Astrocyte (in vitro differentiated cells and primary cell): ENCODE measurements around the gene TMEM225B. TPM values are rescaled to one million over a fixed set of nuclear protein-coding genes. Genes with fewer than 3 reads are reported as not detected.
A peak's percentile ranks its signal among the peaks of the same experiment; 100 is the strongest.

Experiments
- DNase-seq: peaks from one replicate; pipeline ENCODE4 v3.0.0-alpha.2; 2010; ENCODE audit warnings: low read depth
- FAIRE-seq: peaks from 2 replicates; lab custom pipeline; 2011; peaks lifted over from hg19 to GRCh38; lab: Jason Lieb, UNC
- H2AFZ ChIP-seq: 2 replicates; pipeline ENCODE4 v1.6.0; 2012; ENCODE audit warnings: low read depth, low read length, inconsistent platforms
- H3K27ac ChIP-seq: 2 replicates; pipeline ENCODE4 v1.5.1; 2011; ENCODE audit warnings: low read depth, low read length, inconsistent platforms
- H3K27me3 ChIP-seq: 2 replicates; pipeline ENCODE4 v1.6.0; 2011; ENCODE audit warnings: low read length, inconsistent platforms; ENCODE audit not compliant: insufficient read depth
- H3K36me3 ChIP-seq: 2 replicates; pipeline ENCODE4 v1.5.1; 2011; ENCODE audit warnings: low read length, inconsistent platforms; ENCODE audit not compliant: insufficient read depth
- H3K4me1 ChIP-seq: 2 replicates; pipeline ENCODE4 v1.5.1; 2011; ENCODE audit warnings: low read length, inconsistent platforms; ENCODE audit not compliant: insufficient read depth
- H3K4me2 ChIP-seq: 2 replicates; pipeline ENCODE4 v1.6.0; 2012; ENCODE audit warnings: low read length, inconsistent platforms
- H3K4me3 ChIP-seq: 2 replicates; pipeline ENCODE4 v1.5.1; 2011; ENCODE audit warnings: low read depth, mild to moderate bottlenecking, low read length, inconsistent platforms; ENCODE audit not compliant: insufficient read depth
- H3K79me2 ChIP-seq: 2 replicates; pipeline ENCODE4 v1.6.0; 2012; ENCODE audit warnings: mild to moderate bottlenecking, low read length, inconsistent platforms; ENCODE audit not compliant: insufficient read depth
- H3K9ac ChIP-seq: 2 replicates; pipeline ENCODE4 v1.6.0; 2012; ENCODE audit warnings: mild to moderate bottlenecking, low read length, inconsistent platforms
- H3K9me3 ChIP-seq: 2 replicates; pipeline ENCODE4 v1.5.1; 2012; ENCODE audit warnings: low read depth, mild to moderate bottlenecking, low read length, inconsistent platforms; ENCODE audit not compliant: insufficient read depth
- H4K20me1 ChIP-seq: 2 replicates; pipeline ENCODE4 v1.6.0; 2012; ENCODE audit warnings: low read length, inconsistent platforms; ENCODE audit not compliant: insufficient read depth
- H3K27ac Mint-ChIP-seq: one replicate; pipeline ENCODE4 v1.8.0; 2021; ENCODE audit warnings: mild to moderate bottlenecking, mixed read lengths; ENCODE audit not compliant: unreplicated experiment
- H3K27me3 Mint-ChIP-seq: one replicate; pipeline ENCODE4 v1.8.0; 2021; ENCODE audit warnings: low read depth, mixed read lengths; ENCODE audit not compliant: unreplicated experiment
- H3K36me3 Mint-ChIP-seq: one replicate; pipeline ENCODE4 v1.8.0; 2021; ENCODE audit warnings: low read depth, mixed read lengths; ENCODE audit not compliant: unreplicated experiment
- H3K4me1 Mint-ChIP-seq: one replicate; pipeline ENCODE4 v1.8.0; 2021; ENCODE audit warnings: low read depth, mixed read lengths; ENCODE audit not compliant: unreplicated experiment
- H3K4me3 Mint-ChIP-seq: one replicate; pipeline ENCODE4 v1.8.0; 2021; ENCODE audit warnings: mild to moderate bottlenecking, moderate library complexity, mixed read lengths; ENCODE audit not compliant: unreplicated experiment
- H3K9me3 Mint-ChIP-seq: one replicate; pipeline ENCODE4 v1.8.0; 2021; ENCODE audit warnings: mild to moderate bottlenecking, mixed read lengths; ENCODE audit not compliant: unreplicated experiment
- EZH2 ChIP-seq: IDR thresholded peaks from 2 replicates; pipeline ENCODE4 v1.6.1; 2012; ENCODE audit warnings: mild to moderate bottlenecking, low read length, inconsistent platforms; ENCODE audit not compliant: insufficient read depth
- total RNA-seq: library from RNA; stranded (reverse); gene quantifications from 2 replicates; pipeline ENCODE4 v1.2.1, GENCODE V29; 2021
- TF ChIP-seq, protein P1 (sequence below): IDR thresholded peaks from 2 replicates; pipeline ENCODE4 v1.5.1; 2011; ENCODE audit warnings: low read depth, mild to moderate bottlenecking, inconsistent platforms, low read length, moderate library complexity; ENCODE audit not compliant: insufficient read depth

TMEM225B gene
- total RNA-seq, 1 donor from 2014 or later: 0.23 TPM

DNA sequence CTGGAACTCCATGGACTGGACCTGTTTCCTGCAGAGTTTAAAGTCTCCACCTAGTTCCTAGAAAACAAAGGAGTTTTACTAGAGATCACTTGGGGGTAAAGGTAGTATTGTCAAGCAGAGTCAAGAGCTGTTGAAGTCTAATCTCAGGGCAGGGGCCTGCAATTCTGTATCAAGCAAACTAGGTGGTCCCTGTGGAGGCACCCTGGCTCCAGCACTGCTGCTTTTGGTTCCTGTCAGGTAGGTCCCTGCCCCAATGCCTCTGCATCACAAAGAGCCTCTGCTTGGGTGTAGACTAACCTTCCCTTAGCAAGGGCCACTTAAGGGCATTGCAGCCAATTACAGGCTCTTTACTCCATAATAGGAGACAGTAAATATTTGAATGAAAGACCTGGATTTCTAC, 41.2 kb downstream of the TMEM225B start:
- Mint-ChIP-seq H3K36me3 (peaks cover 13% of the 10 kb centered on the region), H3K27me3 (no peaks in the 10 kb centered on the region), H3K9me3 (no peaks in the 10 kb centered on the region), H3K27ac (no peak overlapping the region), H3K4me3 (no peak overlapping the region), H3K4me1 (peaks cover 5% of the 10 kb centered on the region)
- no peak overlapping the region for H3K4me3 ChIP-seq
- H3K4me1 ChIP-seq: no peaks in the 10 kb centered on the region
- TF ChIP-seq, protein P1, sequence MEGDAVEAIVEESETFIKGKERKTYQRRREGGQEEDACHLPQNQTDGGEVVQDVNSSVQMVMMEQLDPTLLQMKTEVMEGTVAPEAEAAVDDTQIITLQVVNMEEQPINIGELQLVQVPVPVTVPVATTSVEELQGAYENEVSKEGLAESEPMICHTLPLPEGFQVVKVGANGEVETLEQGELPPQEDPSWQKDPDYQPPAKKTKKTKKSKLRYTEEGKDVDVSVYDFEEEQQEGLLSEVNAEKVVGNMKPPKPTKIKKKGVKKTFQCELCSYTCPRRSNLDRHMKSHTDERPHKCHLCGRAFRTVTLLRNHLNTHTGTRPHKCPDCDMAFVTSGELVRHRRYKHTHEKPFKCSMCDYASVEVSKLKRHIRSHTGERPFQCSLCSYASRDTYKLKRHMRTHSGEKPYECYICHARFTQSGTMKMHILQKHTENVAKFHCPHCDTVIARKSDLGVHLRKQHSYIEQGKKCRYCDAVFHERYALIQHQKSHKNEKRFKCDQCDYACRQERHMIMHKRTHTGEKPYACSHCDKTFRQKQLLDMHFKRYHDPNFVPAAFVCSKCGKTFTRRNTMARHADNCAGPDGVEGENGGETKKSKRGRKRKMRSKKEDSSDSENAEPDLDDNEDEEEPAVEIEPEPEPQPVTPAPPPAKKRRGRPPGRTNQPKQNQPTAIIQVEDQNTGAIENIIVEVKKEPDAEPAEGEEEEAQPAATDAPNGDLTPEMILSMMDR: no peak
- DNase-seq: no peak
- H3K27ac ChIP-seq: no peak overlapping the region
- no peaks in the 10 kb centered on the region for H3K27me3 ChIP-seq
- H3K36me3 ChIP-seq: no peaks in the 10 kb centered on the region
- FAIRE-seq: no peak
- no peak overlapping the region for H3K4me2 ChIP-seq
- H2AFZ ChIP-seq: no peak overlapping the region
- no peaks in the 10 kb centered on the region for H4K20me1 ChIP-seq
- H3K79me2 ChIP-seq: no peaks in the 10 kb centered on the region
- no peaks in the 10 kb centered on the region for H3K9me3 ChIP-seq
- H3K9ac ChIP-seq: no peak overlapping the region

DNA sequence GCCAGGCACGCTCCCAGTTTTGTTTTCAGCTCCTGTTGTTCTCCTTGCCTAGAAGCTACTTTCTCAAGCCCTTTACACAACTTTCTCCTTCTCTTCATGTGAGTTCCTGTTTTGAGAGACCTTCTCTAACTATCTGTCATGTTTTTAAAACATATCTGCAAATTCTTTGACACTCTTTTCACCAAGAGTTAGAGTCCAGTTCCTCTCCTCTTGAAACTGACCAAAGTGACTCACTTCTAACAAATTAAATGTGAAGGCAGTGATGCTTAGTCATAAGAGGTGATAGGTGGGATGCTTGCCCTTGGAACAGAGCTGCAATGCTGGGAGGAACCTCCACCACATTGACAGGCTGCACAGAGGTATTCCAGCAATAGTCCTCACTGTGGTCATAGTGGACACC, 44.0 kb downstream of the TMEM225B start:
- Histone ChIP-seq H4K20me1 (no peaks in the 10 kb centered on the region), H3K4me2 (no peak overlapping the region), H3K4me1 (no peaks in the 10 kb centered on the region), H3K36me3 (no peaks in the 10 kb centered on the region), H3K79me2 (no peaks in the 10 kb centered on the region), H3K9me3 (no peaks in the 10 kb centered on the region), H2AFZ (no peak overlapping the region), H3K27me3 (no peaks in the 10 kb centered on the region), H3K9ac (no peak overlapping the region), H3K27ac (no peak overlapping the region), H3K4me3 (no peak overlapping the region)
- FAIRE-seq (no peak), DNase-seq (peak; percentile 18)
- TF ChIP-seq EZH2: no peak
- TF ChIP-seq, protein P1: no peak
- peaks cover 5% of the 10 kb centered on the region for H3K4me1 Mint-ChIP-seq
- no peak overlapping the region for H3K4me3 Mint-ChIP-seq
- peaks cover 2% of the 10 kb centered on the region for H3K9me3 Mint-ChIP-seq
- H3K27ac Mint-ChIP-seq: no peak overlapping the region
- no peaks in the 10 kb centered on the region for H3K27me3 Mint-ChIP-seq
- H3K36me3 Mint-ChIP-seq: peaks cover 19% of the 10 kb centered on the region

DNA sequence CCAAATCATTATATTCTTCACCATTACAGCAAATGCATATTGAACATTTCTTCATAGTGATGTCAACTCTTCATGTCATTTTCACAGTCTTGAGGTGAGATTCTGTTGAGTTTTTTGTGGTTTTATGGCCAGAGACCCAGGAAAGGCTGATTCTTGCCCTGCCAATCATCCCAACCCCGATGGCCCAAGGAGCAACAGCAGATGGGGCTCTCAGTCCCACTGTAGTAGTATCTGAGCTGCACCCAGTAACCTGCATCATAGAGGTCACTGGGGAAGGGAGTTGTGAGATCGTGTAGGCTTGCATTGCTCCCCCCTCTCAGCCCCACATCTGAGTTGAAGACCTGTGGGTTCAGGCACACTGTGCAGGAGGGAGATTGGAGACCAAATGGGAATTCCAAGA, 45.4 kb downstream of the TMEM225B start:
- Histone ChIP-seq H3K79me2 (no peaks in the 10 kb centered on the region), H2AFZ (no peak overlapping the region), H3K4me2 (no peak overlapping the region), H3K36me3 (no peaks in the 10 kb centered on the region), H3K27ac (no peak overlapping the region), H3K9me3 (no peaks in the 10 kb centered on the region), H3K4me1 (no peaks in the 10 kb centered on the region), H3K4me3 (no peak overlapping the region), H3K9ac (no peak overlapping the region), H3K27me3 (no peaks in the 10 kb centered on the region), H4K20me1 (no peaks in the 10 kb centered on the region)
- H3K9me3 Mint-ChIP-seq: peaks cover 2% of the 10 kb centered on the region
- peaks cover 5% of the 10 kb centered on the region for H3K4me1 Mint-ChIP-seq
- TF ChIP-seq, protein P1: no peak
- no peak for TF ChIP-seq EZH2
- FAIRE-seq (no peak), DNase-seq (no peak)
- H3K36me3 Mint-ChIP-seq: peaks cover 16% of the 10 kb centered on the region
- no peak overlapping the region for H3K27ac Mint-ChIP-seq
- H3K4me3 Mint-ChIP-seq: no peak overlapping the region
- H3K27me3 Mint-ChIP-seq: no peaks in the 10 kb centered on the region
